Calu3 (cell line): ENCODE data around the gene ANKRD22. TPM values are rescaled to one million over a fixed set of nuclear protein-coding genes. Genes with fewer than 3 reads are reported as not detected.

Source experiments
- BruUV-seq: library from RNA; stranded (reverse); fragments of 400-500 nt; replicated peaks from 2 replicates; lab custom pipeline; 2021; lab: Mats Ljungman, UMichigan
- CTCF ChIA-PET: fragments of 300-600 bp; sonication (Branson Sonifier 250); formaldehyde crosslinking; loops from one replicate; lab custom pipeline; 2022; ENCODE audit warnings: antibody characterized with exemption; lab: Charles Lee
- DNase-seq: peaks from one replicate; pipeline ENCODE4 v3.0.0; 2022
- H3K27ac Mint-ChIP-seq: one replicate; pipeline ENCODE4 v1.8.0; 2022; ENCODE audit warnings: mixed read lengths; ENCODE audit not compliant: unreplicated experiment
- H3K27me3 Mint-ChIP-seq: one replicate; pipeline ENCODE4 v1.8.0; 2022; ENCODE audit warnings: mixed read lengths; ENCODE audit not compliant: unreplicated experiment
- H3K36me3 Mint-ChIP-seq: one replicate; pipeline ENCODE4 v1.8.0; 2022; ENCODE audit warnings: mild to moderate bottlenecking, moderate library complexity, mixed read lengths; ENCODE audit not compliant: insufficient read depth, unreplicated experiment
- H3K4me1 Mint-ChIP-seq: one replicate; pipeline ENCODE4 v1.8.0; 2022; ENCODE audit warnings: mild to moderate bottlenecking, low read depth, mixed read lengths; ENCODE audit not compliant: unreplicated experiment
- H3K4me3 Mint-ChIP-seq: one replicate; pipeline ENCODE4 v1.8.0; 2022; ENCODE audit warnings: mild to moderate bottlenecking, low read depth, moderate library complexity, mixed read lengths; ENCODE audit not compliant: unreplicated experiment
- H3K9me3 Mint-ChIP-seq: one replicate; pipeline ENCODE4 v1.8.0; 2022; ENCODE audit warnings: low read depth, mixed read lengths; ENCODE audit not compliant: unreplicated experiment
- intact Hi-C: fragments of 100-400 bp; cut with micrococcal nuclease; formaldehyde crosslinking; loops from one replicate; pipeline ENCODE4 v1.10.0; 2022; ENCODE audit not compliant: unreplicated experiment
- total RNA-seq: library from RNA; stranded (reverse); gene quantifications from 2 replicates; pipeline ENCODE4 v1.2.3, GENCODE V29; 2022
- TF ChIP-seq, protein P1 (sequence below): fragments of 200-600 bp; IDR thresholded peaks from one replicate; pipeline ENCODE4 v1.8.0; 2022; ENCODE audit warnings: antibody characterized with exemption; ENCODE audit not compliant: unreplicated experiment

Gene ANKRD22
- total RNA-seq, 1 experiment from 2014 or later, result 20.6 TPM

DNA sequence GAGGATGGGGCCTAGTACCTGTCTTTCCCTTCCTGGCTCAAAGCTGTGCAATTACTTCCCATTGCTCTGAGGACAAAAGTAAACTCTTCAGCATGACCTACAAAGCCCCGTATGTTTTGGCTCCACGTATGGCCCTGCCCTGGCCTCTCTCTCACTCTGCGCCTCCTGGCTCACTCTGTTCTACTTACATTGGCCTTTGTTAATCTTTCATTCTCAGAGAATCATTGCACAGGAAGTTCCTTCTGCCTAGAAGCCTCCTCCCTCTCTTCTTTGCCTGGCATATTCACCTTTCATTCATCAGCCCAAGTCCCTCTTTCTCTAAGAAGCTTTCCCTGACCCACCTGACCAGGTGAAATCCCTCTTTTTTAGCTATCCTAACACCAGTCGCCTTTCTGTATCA, 25.3 kb downstream of the ANKRD22 start:
- TF ChIP-seq, protein P1, sequence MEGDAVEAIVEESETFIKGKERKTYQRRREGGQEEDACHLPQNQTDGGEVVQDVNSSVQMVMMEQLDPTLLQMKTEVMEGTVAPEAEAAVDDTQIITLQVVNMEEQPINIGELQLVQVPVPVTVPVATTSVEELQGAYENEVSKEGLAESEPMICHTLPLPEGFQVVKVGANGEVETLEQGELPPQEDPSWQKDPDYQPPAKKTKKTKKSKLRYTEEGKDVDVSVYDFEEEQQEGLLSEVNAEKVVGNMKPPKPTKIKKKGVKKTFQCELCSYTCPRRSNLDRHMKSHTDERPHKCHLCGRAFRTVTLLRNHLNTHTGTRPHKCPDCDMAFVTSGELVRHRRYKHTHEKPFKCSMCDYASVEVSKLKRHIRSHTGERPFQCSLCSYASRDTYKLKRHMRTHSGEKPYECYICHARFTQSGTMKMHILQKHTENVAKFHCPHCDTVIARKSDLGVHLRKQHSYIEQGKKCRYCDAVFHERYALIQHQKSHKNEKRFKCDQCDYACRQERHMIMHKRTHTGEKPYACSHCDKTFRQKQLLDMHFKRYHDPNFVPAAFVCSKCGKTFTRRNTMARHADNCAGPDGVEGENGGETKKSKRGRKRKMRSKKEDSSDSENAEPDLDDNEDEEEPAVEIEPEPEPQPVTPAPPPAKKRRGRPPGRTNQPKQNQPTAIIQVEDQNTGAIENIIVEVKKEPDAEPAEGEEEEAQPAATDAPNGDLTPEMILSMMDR, result no peak
- intact Hi-C loops, result no loop called here
- CTCF ChIA-PET, result no interaction called here
- no peak for DNase-seq
- Mint-ChIP-seq H3K27ac (no peak overlapping the region), H3K4me1 (no peaks in the 10 kb centered on the region), H3K9me3 (no peaks in the 10 kb centered on the region), H3K4me3 (no peak overlapping the region), H3K27me3 (no peaks in the 10 kb centered on the region), H3K36me3 (no peaks in the 10 kb centered on the region)
- BruUV-seq, result no TSS peak

DNA sequence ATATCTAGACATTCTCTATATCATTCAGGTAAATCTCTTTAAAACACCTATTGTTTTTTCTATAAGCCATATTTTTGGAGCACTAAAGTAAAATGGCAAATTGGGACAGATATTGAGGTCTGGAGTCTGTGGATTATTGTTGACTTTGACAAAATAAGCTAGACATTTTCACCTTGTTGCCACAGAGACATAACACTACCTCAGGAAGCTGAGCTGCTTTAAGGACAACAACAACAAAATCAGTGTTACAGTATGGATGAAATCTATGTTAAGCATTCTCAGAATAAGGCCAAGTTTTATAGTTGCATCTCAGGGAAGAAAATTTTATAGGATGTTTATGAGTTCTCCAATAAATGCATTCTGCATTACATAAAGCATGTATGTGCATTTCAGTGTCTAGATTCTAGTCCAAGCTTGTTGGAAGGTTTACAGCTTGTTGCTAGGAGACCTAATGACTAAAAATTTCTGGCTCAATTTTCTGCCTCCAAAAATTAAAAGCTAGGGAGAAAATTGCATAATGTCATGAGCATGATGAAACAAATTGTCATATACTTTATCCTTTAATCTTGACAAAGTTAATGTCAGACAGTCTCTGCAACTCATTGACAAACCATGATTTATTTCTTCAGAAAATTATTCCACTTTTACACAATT, 30.8 kb downstream of the ANKRD22 start:
- TF ChIP-seq, protein P1, result no peak
- intact Hi-C loops, result no loop called here
- no peak for DNase-seq
- H3K27me3 Mint-ChIP-seq, result no peaks in the 10 kb centered on the region
- no TSS peak for BruUV-seq
- no peaks in the 10 kb centered on the region for H3K9me3 Mint-ChIP-seq
- no peak overlapping the region for H3K27ac Mint-ChIP-seq
- peaks cover 4% of the 10 kb centered on the region for H3K36me3 Mint-ChIP-seq
- H3K4me1 Mint-ChIP-seq, result no peaks in the 10 kb centered on the region
- CTCF ChIA-PET, result no interaction called here
- no peak overlapping the region for H3K4me3 Mint-ChIP-seq

DNA sequence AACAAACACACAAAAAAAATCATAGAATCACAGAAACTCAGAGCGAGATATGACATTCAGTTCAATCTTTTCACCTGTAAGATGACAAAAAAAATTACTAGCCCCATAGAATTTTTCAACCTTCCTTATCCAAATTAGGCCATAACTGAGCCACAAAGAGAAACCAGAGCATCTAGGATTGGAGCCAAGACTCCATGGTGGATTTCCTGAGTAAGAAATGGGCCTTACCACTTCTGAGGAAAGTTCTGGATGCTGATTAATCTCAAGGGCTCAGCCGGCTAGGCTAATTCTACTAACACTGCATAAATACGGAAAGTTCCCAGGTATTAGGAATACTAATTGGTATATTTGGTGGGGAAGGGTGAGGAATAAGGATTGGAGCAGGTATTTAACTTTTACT, 32.4 kb downstream of the ANKRD22 start:
- peaks cover 4% of the 10 kb centered on the region for H3K36me3 Mint-ChIP-seq
- CTCF ChIA-PET, result no interaction called here
- H3K4me1 Mint-ChIP-seq, result no peaks in the 10 kb centered on the region
- H3K4me3 Mint-ChIP-seq, result no peak overlapping the region
- H3K27me3 Mint-ChIP-seq, result no peaks in the 10 kb centered on the region
- no peak overlapping the region for H3K27ac Mint-ChIP-seq
- DNase-seq, result no peak
- H3K9me3 Mint-ChIP-seq, result no peaks in the 10 kb centered on the region
- no TSS peak for BruUV-seq
- TF ChIP-seq, protein P1, result no peak
- intact Hi-C loops, result no loop called here

DNA sequence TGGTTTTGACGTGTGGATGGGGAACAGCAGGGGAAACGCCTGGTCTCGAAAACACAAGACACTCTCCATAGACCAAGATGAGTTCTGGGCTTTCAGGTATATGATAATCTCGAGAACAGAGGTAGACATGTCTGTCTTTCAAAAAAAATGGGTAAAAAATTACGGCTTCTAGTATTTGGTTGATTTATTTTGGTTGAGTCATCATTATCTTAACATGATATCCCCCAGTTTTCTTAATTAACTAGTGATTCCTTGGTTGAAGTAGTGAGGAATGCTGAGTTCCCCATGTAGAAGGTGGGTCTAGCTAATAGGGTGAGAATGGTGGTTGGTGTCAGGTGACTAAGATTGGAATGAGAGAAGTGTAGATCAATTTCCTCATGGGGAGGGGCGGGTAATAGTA, 38.4 kb downstream of the ANKRD22 start:
- Mint-ChIP-seq H3K4me3 (no peak overlapping the region), H3K36me3 (no peaks in the 10 kb centered on the region), H3K27me3 (no peaks in the 10 kb centered on the region), H3K9me3 (no peaks in the 10 kb centered on the region), H3K4me1 (peaks cover 10% of the 10 kb centered on the region), H3K27ac (no peak overlapping the region)
- intact Hi-C loops, result loop anchor here (5.0 kb wide), 1 partner anchor 246 kb away; no protein-coding TSS in a partner anchor
- CTCF ChIA-PET, result interaction anchor here (0.6 kb wide), 1 partner anchor 123 kb away, joined by 3 read pairs; no protein-coding TSS in a partner anchor
- no TSS peak for BruUV-seq
- TF ChIP-seq, protein P1, result no peak
- no peak for DNase-seq
